Right lobe of liver (tissue), 6 donors: Measurements from ENCODE around the gene RNF5. TPM values are rescaled to one million over a fixed set of nuclear protein-coding genes. Genes with fewer than 3 reads are reported as not detected.
"Not testable (repeated sequence)": the region's sequence is repeated elsewhere in the genome, so short reads cannot be mapped to it uniquely, and the experiment has no call there.

Experiments used
- ATAC-seq, 4 donors: fragments of 200-7000 bp; cut with Tn5 transposase; one replicate each; pipeline ENCODE4 v1.9.1; 2020; ENCODE audit warnings: mild to moderate bottlenecking in 4 of 4, moderate library complexity in 4 of 4
- DNase-seq, 3 donors: peaks; one replicate each; pipeline ENCODE4 v3.0.0-alpha.2; 2020
- H3K27ac ChIP-seq, 3 donors: fragments of 200-600 bp; one replicate each; pipeline ENCODE4 v1.8.0; 2022
- H3K27me3 ChIP-seq, 2 donors: fragments of 200-600 bp; one replicate each; pipeline ENCODE4 v1.8.0; 2022
- H3K36me3 ChIP-seq, 4 donors: fragments of 200-600 bp; sonication (generic) in 1 of 4; one replicate each; pipeline versions ENCODE4 v1.5.1 to v1.8.0; 2017 to 2022; ENCODE audit warnings: control low read depth in 1 of 4
- H3K4me1 ChIP-seq, 4 donors: fragments of 200-600 bp; sonication (generic) in 1 of 4; one replicate each; pipeline versions ENCODE4 v1.5.1 to v1.8.0; 2017 to 2022; ENCODE audit warnings: control low read depth in 1 of 4
- H3K4me3 ChIP-seq, 3 donors: fragments of 200-600 bp; one replicate each; pipeline ENCODE4 v1.8.0; 2022
- H3K9me3 ChIP-seq, 4 donors: fragments of 200-600 bp; sonication (generic) in 1 of 4; one replicate each; pipeline versions ENCODE4 v1.5.1 to v1.8.0; 2017 to 2022; ENCODE audit warnings: control low read depth in 1 of 4
- CTCF ChIP-seq, 4 donors: fragments of 200-600 bp in 3 of 4; fragments of 450-650 bp in 1 of 4; IDR thresholded peaks; one replicate each; pipeline versions ENCODE4 v1.5.1 to v1.8.0; 2016 to 2022; ENCODE audit warnings: antibody characterized with exemption in 4 of 4, mild to moderate bottlenecking in 2 of 4
- POLR2A ChIP-seq: fragments of 450-650 bp; IDR thresholded peaks from one replicate; pipeline ENCODE4 v1.6.1; 2017; ENCODE audit warnings: antibody characterized with exemption, mild to moderate bottlenecking
- WGBS: methylation state at CpG from one replicate; pipeline ENCODE4 v1.1.6; 2018; ENCODE audit warnings: low coverage, low lambda C conversion rate; ENCODE audit not compliant: insufficient coverage; ENCODE audit errors: missing lambda C conversion rate; 5-methylcytosine and 5-hydroxymethylcytosine counted together
- intact Hi-C, 2 donors: fragments of 100-400 bp; cut with DNase I; formaldehyde crosslinking; loops; one replicate each; pipeline versions ENCODE4 v1.11.2 to v1.14.1; 2022
- total RNA-seq, 6 experiments: library from RNA; depleted of rRNA in 2 of 6; stranded (reverse); fragments of >200 nt in 2 of 6; fragmentation: NEBNext Ultra II Directional in 3 of 6; extraction: Animal tissue kit (Norgen Biotek cat#: 25700) in 3 of 6; gene quantifications; one replicate each; pipeline versions ENCODE4 v1.1.0 to v1.2.4, GENCODE V29; 2016 to 2023
- donor health status: DM: no; HTN: yes; CAD: no.
- donor health status: DM: no; HTN: no; CAD: no.
- donor health status: DM: no; HTN: no; CAD: no.
- donor health status: DM: no; HTN: yes; CAD: no.
- donor health status: DM: no; HTN: yes; CAD: no.

The RNF5 gene
- total RNA-seq, 6 experiments from 2014 or later, result 50.5 to 90.4 (median 60.9) TPM

GRCh38 chr6:32183030-32183429 lies 4.8 kb downstream of the RNF5 start:
- Histone ChIP-seq H3K27me3 (no peaks in the 10 kb centered on the region), H3K9me3 (no peaks in the 10 kb centered on the region), H3K27ac (peak overlapping the region in 1 of 3 donors; percentile 33), H3K4me1 (peaks cover 0 to 10% (median 0%) of the 10 kb centered on the region in 4 donors), H3K36me3 (peaks cover 0 to 7% (median 0%) of the 10 kb centered on the region in 4 donors), H3K4me3 (no peak overlapping the region)
- no peak for TF ChIP-seq CTCF (IDR thresholded peaks at IDR 0.05)
- TF ChIP-seq POLR2A, result no peak
- 70% methylated on average over 3 of the region's 3 CpGs for WGBS
- intact Hi-C loops, result no loop called here
- no peak for DNase-seq
- ATAC-seq, result no peak

- H3K4me1 ChIP-seq, result peaks cover 0 to 10% (median 0%) of the 10 kb centered on the region in 4 donors
- no peaks in the 10 kb centered on the region for H3K9me3 ChIP-seq
- ATAC-seq, result no peak
- H3K27ac ChIP-seq, result peak overlapping the region in 1 of 3 donors; percentile 33
- H3K27me3 ChIP-seq, result no peaks in the 10 kb centered on the region
- no peak for DNase-seq
- no peak for TF ChIP-seq CTCF (IDR thresholded peaks at IDR 0.05)
- TF ChIP-seq POLR2A, result no peak
- 77% methylated on average over 8 of the region's 15 CpGs for WGBS
- no peak overlapping the region for H3K4me3 ChIP-seq
- intact Hi-C loops, result no loop called here
- peaks cover 0 to 7% (median 0%) of the 10 kb centered on the region in 4 donors for H3K36me3 ChIP-seq
These were observed 5.4 kb downstream of the RNF5 start for GRCh38 chr6:32183483-32184083.

- peak within 1 kb of the TSS in 1 of 3 donors; percentile 33 for H3K27ac ChIP-seq
- H3K36me3 ChIP-seq, result peaks cover 0 to 7% (median 0%) of the 10 kb centered on the region in 4 donors
- H3K27me3 ChIP-seq, result no peaks in the 10 kb centered on the region
- WGBS, result 57% methylated on average over 2 of the region's 6 CpGs
- no peak within 1 kb of the TSS for H3K4me3 ChIP-seq
- no peak for ATAC-seq
- no peak for TF ChIP-seq POLR2A
- DNase-seq, result no peak
- H3K4me1 ChIP-seq, result peaks cover 0 to 5% (median 0%) of the 10 kb centered on the region in 4 donors
- intact Hi-C loops, result no loop called here
- H3K9me3 ChIP-seq, result no peaks in the 10 kb centered on the region
These were observed 6.0 kb downstream of the RNF5 start, which contains the start of gene AGER for GRCh38 chr6:32184084-32184640. Gene AGER, minus strand, starts transcription at chr6:32184253. Its CDS starts 31 bp downstream, at chr6:32184222.

- peak; percentile 30 to 63 (median 50) for ATAC-seq
- peak in 2 of 3 donors; percentile 75 for DNase-seq
- H3K27ac ChIP-seq, result peak overlapping the region in 1 of 3 donors; percentile 28
- H3K27me3 ChIP-seq, H3K4me3 ChIP-seq, H3K4me1 ChIP-seq, intact Hi-C loops, H3K36me3 ChIP-seq, H3K9me3 ChIP-seq: not testable (repeated sequence)
- WGBS, result 29% methylated on average over 10 of the region's 11 CpGs
These were observed 7.5 kb downstream of the RNF5 start for GRCh38 chr6:32185681-32186131.

- H3K36me3 ChIP-seq, intact Hi-C loops, H3K4me3 ChIP-seq, H3K9me3 ChIP-seq, ATAC-seq, H3K27me3 ChIP-seq, DNase-seq, H3K4me1 ChIP-seq: not testable (repeated sequence)
- peak overlapping the region in 1 of 3 donors; percentile 28 for H3K27ac ChIP-seq
- 63% methylated on average over 7 of the region's 10 CpGs for WGBS
These were observed 8.1 kb downstream of the RNF5 start for GRCh38 chr6:32186151-32186840.
